Measurements from ENCODE around the gene IRS1. TPM values are rescaled to one million over a fixed set of nuclear protein-coding genes. Genes with fewer than 3 reads are reported as not detected.

IRS1 gene
- polyA plus RNA-seq, 2 of the 4 experiments (the other 2 are of a cell fraction) = 10.4 to 13.9 TPM

DNA sequence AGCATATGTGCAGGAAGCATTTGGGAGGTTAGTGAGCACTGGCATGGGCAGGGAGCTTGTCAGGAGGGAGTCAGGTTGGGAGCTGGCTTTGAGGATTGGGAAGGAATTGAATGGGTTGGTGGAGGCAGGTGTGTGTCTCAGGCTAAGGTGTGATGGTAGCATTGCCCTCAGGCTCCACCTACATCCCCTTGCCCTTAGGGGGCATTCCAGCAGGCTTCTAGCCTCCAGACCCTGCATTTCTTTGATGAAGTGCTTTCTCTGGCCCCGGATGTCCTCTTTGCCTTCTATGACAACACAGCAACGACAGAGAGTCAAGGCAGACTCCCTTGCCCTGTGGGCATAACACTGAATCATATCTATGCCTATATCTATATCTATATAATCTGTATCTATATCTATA lies 49.7 kb upstream of the IRS1 start:
- no peak overlapping the region for H3K4me3 ChIP-seq
- 52% methylated on average over 2 of the region's 2 CpGs for WGBS (ENCODE audit: missing lambda C conversion rate)
- ChIA-PET POLR2A (no interaction called here), CTCF (no interaction called here)
- H3K4me2 ChIP-seq = no peak overlapping the region
- TF ChIP-seq TFCP2L1 (CRISPR knock-in tag; IDR thresholded peaks at IDR 0.05) = no peak
- no peak for ATAC-seq
- H3K9me3 ChIP-seq = no peaks in the 10 kb centered on the region
- no peaks in the 10 kb centered on the region for H3K4me1 ChIP-seq
- no peak for FAIRE-seq
- no peak for DNase-seq (ENCODE audit: low read depth in 1 of 2, low spot score in 1 of 2)
- no peak overlapping the region for H3K27ac ChIP-seq

DNA sequence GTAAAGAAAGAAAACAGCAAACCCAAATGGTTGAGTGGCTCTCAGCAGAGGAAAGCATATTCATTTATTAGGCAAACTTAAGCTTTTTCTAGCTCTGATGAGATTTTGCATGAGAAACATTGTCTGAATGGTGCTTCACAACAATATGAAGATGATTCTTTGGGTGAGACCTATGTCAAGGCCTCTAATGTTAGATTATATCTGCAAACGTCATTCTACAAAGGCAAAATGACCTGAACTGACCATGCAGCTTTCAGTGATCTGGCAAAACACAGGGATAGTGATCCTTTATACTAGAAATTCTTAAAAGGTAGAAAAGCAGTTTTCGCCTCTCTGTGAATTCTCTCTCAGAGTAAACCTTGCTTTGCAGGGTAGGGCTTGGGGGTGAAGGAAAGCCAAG lies 47.9 kb upstream of the IRS1 start:
- DNase-seq (ENCODE audit: low read depth in 1 of 2, low spot score in 1 of 2) = no peak
- 96% methylated on average over 2 of the region's 2 CpGs for WGBS (ENCODE audit: missing lambda C conversion rate)
- H3K4me2 ChIP-seq = no peak overlapping the region
- FAIRE-seq = no peak
- no peak for ATAC-seq
- H3K9me3 ChIP-seq = no peaks in the 10 kb centered on the region
- no peaks in the 10 kb centered on the region for H3K4me1 ChIP-seq
- ChIA-PET POLR2A (interaction anchor here (0.7 kb wide), 1 partner anchor 12 kb away, joined by 5 read pairs; the partner anchor contains the start of gene RHBDD1), CTCF (interaction anchor here (1.0 kb wide), 1 partner anchor 14 kb away, joined by 3 read pairs; no protein-coding TSS in a partner anchor)
- H3K27ac ChIP-seq = no peak overlapping the region
- no peak overlapping the region for H3K4me3 ChIP-seq
- TF ChIP-seq HOXA7 (CRISPR knock-in tag; IDR thresholded peaks at IDR 0.05) (no peak), HEYL (CRISPR knock-in tag; IDR thresholded peaks at IDR 0.05) (no peak), TFCP2L1 (CRISPR knock-in tag; IDR thresholded peaks at IDR 0.05) (no peak), FOSB (CRISPR knock-in tag; IDR thresholded peaks at IDR 0.05) (no peak), EP300 (IDR thresholded peaks at IDR 0.05) (no peak), GATA3 (IDR thresholded peaks at IDR 0.05; ENCODE audit: borderline replicate concordance) (no peak), TP53 (CRISPR knock-in tag; IDR thresholded peaks at IDR 0.05) (no peak), JUN (IDR thresholded peaks at IDR 0.05) (no peak), HOXB13 (CRISPR knock-in tag; IDR thresholded peaks at IDR 0.05; ENCODE audit: low read depth) (no peak)
- TF ChIP-seq, protein P1, sequence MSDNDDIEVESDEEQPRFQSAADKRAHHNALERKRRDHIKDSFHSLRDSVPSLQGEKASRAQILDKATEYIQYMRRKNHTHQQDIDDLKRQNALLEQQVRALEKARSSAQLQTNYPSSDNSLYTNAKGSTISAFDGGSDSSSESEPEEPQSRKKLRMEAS (IDR thresholded peaks at IDR 0.05) = no peak

DNA sequence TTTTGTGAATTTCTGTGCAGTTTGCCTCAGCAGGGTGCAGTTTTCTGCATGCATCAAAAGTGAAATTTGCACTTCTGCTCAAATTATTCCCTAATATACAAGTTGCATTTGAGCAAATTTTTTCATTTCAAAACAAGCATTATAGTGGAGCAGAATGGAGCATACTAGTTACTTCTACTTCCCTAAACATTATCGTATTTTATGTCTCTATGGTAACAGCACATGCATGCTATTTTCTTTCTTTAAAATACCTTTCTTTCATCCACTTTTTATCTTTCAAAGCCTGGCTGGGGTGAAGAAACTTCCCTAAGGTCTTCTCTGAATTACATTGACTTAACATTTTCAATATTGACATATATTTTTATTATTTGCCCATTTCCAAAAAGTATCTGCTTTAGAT lies 47.5 kb upstream of the IRS1 start:
- Histone ChIP-seq H3K4me2 (no peak overlapping the region), H3K4me1 (no peaks in the 10 kb centered on the region), H3K4me3 (no peak overlapping the region), H3K27ac (no peak overlapping the region), H3K9me3 (0 out of 3 replicates have a peak, but pooled peaks cover 2% of the 10 kb centered on the region)
- no peak for DNase-seq (ENCODE audit: low read depth in 1 of 2, low spot score in 1 of 2)
- TF ChIP-seq, protein P2, sequence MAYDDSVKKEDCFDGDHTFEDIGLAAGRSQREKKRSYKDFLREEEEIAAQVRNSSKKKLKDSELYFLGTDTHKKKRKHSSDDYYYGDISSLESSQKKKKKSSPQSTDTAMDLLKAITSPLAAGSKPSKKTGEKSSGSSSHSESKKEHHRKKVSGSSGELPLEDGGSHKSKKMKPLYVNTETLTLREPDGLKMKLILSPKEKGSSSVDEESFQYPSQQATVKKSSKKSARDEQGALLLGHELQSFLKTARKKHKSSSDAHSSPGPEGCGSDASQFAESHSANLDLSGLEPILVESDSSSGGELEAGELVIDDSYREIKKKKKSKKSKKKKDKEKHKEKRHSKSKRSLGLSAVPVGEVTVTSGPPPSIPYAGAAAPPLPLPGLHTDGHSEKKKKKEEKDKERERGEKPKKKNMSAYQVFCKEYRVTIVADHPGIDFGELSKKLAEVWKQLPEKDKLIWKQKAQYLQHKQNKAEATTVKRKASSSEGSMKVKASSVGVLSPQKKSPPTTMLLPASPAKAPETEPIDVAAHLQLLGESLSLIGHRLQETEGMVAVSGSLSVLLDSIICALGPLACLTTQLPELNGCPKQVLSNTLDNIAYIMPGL (CRISPR knock-in tag; IDR thresholded peaks at IDR 0.05; ENCODE audit: borderline replicate concordance) = no peak
- TF ChIP-seq, protein P3, sequence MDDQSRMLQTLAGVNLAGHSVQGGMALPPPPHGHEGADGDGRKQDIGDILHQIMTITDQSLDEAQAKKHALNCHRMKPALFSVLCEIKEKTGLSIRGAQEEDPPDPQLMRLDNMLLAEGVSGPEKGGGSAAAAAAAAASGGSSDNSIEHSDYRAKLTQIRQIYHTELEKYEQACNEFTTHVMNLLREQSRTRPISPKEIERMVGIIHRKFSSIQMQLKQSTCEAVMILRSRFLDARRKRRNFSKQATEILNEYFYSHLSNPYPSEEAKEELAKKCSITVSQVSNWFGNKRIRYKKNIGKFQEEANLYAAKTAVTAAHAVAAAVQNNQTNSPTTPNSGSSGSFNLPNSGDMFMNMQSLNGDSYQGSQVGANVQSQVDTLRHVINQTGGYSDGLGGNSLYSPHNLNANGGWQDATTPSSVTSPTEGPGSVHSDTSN (IDR thresholded peaks at IDR 0.05) = no peak
- TF ChIP-seq SMC3 (IDR thresholded peaks at IDR 0.05) (no peak), HDAC2 (IDR thresholded peaks at IDR 0.05) (no peak), RCOR1 (IDR thresholded peaks at IDR 0.05; ENCODE audit: low read depth, low read length) (no peak), HEYL (CRISPR knock-in tag; IDR thresholded peaks at IDR 0.05) (no peak), EHMT2 (IDR thresholded peaks at IDR 0.05; ENCODE audit: low read depth) (no peak), FOSB (CRISPR knock-in tag; IDR thresholded peaks at IDR 0.05) (no peak), MAZ (IDR thresholded peaks at IDR 0.05; ENCODE audit: borderline replicate concordance, low read depth, low read length) (no peak), RNF2 (IDR thresholded peaks at IDR 0.05; ENCODE audit: borderline replicate concordance, low read depth) (no peak), ZSCAN20 (CRISPR knock-in tag; IDR thresholded peaks at IDR 0.05) (no peak), RAD21 (conservative IDR thresholded peaks at IDR 0.05 in 1 of 2, IDR thresholded peaks at IDR 0.05 in 1 of 2) (no peak), POLR2AphosphoS2 (conservative IDR thresholded peaks at IDR 0.05; ENCODE audit: low read length) (no peak), CBX8 (IDR thresholded peaks at IDR 0.05) (no peak)
- TF ChIP-seq, protein P4, sequence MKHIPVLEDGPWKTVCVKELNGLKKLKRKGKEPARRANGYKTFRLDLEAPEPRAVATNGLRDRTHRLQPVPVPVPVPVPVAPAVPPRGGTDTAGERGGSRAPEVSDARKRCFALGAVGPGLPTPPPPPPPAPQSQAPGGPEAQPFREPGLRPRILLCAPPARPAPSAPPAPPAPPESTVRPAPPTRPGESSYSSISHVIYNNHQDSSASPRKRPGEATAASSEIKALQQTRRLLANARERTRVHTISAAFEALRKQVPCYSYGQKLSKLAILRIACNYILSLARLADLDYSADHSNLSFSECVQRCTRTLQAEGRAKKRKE (CRISPR knock-in tag; IDR thresholded peaks at IDR 0.05; ENCODE audit: low read depth) = no peak
- TF ChIP-seq, protein P5, sequence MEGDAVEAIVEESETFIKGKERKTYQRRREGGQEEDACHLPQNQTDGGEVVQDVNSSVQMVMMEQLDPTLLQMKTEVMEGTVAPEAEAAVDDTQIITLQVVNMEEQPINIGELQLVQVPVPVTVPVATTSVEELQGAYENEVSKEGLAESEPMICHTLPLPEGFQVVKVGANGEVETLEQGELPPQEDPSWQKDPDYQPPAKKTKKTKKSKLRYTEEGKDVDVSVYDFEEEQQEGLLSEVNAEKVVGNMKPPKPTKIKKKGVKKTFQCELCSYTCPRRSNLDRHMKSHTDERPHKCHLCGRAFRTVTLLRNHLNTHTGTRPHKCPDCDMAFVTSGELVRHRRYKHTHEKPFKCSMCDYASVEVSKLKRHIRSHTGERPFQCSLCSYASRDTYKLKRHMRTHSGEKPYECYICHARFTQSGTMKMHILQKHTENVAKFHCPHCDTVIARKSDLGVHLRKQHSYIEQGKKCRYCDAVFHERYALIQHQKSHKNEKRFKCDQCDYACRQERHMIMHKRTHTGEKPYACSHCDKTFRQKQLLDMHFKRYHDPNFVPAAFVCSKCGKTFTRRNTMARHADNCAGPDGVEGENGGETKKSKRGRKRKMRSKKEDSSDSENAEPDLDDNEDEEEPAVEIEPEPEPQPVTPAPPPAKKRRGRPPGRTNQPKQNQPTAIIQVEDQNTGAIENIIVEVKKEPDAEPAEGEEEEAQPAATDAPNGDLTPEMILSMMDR (IDR thresholded peaks at IDR 0.05) = no peak
- TF ChIP-seq, protein P6, sequence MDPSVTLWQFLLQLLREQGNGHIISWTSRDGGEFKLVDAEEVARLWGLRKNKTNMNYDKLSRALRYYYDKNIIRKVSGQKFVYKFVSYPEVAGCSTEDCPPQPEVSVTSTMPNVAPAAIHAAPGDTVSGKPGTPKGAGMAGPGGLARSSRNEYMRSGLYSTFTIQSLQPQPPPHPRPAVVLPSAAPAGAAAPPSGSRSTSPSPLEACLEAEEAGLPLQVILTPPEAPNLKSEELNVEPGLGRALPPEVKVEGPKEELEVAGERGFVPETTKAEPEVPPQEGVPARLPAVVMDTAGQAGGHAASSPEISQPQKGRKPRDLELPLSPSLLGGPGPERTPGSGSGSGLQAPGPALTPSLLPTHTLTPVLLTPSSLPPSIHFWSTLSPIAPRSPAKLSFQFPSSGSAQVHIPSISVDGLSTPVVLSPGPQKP (IDR thresholded peaks at IDR 0.05; ENCODE audit: low read depth, low read length) = no peak
- no peak for ATAC-seq
- ChIA-PET POLR2A (no interaction called here), CTCF (no interaction called here)
- no peak for FAIRE-seq
- 96% methylated on average over 1 of the region's 1 CpG for WGBS (ENCODE audit: missing lambda C conversion rate)
